GM21423 (cell line): ENCODE data around the gene PIP4P1.
"Not testable (repeated sequence)": the region's sequence is repeated elsewhere in the genome, so short reads cannot be mapped to it uniquely, and the experiment has no call there.

Experiments
- ATAC-seq: cut with Tn5 transposase; IDR thresholded peaks from one replicate; pipeline ENCODE4 v1.9.1; 2021; ENCODE audit warnings: mild to moderate bottlenecking, moderate library complexity; ENCODE audit not compliant: unreplicated experiment

Gene PIP4P1

GRCh38 chr14:20461225-20462141 is at the start of gene PIP4P1:
PIP4P1 (minus strand) TSS chr14:20461434; CDS start chr14:20461325, 109 bp downstream.
- ATAC-seq = peak; percentile 89

- no peak for ATAC-seq
Observed at GRCh38 chr14:20508367-20508766, 47.1 kb upstream of the PIP4P1 start.

DNA sequence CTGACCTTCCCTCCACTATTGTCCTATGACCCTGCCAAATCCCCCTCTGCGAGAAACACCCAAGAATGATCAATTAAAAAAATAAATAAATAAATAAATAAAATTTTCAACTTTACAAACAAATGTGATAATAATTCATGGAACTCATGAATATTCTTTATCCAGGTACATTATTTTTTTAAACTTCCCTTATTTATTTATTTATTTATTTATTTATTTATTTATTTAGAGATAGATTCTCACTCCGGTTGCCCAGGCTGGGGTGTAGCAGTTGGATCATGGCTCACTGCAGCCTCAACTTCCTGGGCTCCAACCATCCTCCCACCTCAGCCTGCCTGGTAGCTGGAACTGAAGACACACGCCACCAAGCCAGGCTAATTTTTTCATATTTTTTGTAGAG is 46.3 kb upstream of the PIP4P1 start:
- ATAC-seq = not testable (repeated sequence)

DNA sequence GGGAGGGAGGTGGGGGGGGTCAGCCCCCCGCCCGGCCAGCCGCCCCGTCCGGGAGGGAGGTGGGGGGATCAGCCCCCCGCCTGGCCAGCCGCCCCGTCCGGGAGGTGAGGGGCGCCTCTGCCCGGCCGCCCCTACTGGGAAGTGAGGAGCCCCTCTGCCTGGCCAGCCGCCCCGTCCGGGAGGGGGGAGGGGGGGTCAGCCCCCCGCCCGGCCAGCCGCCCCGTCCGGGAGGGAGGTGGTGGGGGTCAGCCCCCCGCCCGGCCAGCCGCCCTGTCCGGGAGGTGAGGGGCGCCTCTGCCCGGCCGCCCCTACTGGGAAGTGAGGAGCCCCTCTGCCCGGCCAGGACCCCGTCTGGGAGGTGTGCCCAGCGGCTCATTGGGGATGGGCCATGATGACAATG is 45.5 kb upstream of the PIP4P1 start:
- ATAC-seq = not testable (repeated sequence)

- ATAC-seq = not testable (repeated sequence)
Observed at GRCh38 chr14:20506276-20506675, 45.0 kb upstream of the PIP4P1 start.

DNA sequence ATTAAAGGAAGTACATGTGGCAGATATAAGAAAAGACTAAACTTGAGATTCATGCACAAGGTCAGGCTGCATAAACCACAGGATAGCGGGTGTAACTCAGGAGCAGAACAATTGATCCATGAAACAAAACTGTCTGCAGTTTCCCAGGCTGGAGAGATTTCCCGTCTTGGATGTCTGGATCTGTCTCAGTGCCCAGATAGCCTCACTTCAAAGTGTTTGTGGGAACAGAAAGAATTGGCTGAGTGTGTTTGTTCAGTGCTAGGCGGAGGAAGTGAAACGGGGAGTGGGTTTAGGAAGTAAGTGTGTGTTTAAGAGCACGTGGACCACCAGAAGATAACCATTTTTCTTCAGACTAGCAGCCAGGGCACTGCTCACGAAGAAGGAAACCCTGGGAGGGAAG is 42.7 kb upstream of the PIP4P1 start:
- no peak for ATAC-seq

GRCh38 chr14:20501346-20501745 is 40.1 kb upstream of the PIP4P1 start:
- ATAC-seq = no peak

DNA sequence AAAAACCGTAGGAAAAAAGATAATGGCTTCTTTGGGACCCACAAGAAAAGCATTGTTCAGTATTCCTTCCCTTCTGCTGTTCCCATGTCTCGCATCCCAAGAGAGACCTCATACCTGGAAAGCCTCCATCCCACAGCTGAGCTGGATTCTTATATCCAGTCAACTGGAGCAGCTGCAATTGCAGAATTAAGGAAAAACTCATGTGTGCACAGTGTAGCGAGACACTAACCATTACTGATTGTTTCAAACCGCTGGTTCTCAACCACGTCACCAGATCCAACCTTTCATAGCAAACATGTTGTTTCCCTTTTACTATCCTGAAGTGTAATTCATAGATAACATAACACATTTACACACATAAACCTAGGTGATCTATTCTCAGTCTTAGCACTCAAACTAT is 38.6 kb upstream of the PIP4P1 start:
- no peak for ATAC-seq

DNA sequence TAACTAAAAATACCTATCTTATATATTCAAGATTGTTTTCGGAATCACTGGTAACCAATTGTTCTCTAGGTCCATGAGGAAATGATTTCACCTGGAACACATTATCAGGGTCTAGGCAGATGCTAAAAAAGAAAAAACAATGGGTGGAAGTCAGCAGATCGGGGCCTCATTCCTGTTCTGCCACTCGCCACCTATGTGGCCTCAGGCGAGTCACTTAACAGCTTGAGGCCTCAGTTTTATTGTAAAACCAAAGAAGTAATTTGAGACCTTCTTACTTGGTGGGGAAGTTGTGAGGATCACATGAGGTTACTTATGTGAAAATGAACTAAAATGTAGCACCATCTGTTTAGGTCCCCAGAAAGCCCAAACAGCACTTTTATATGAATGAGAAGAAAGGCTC is 37.9 kb upstream of the PIP4P1 start:
- ATAC-seq = no peak

GRCh38 chr14:20498622-20499021 is 37.4 kb upstream of the PIP4P1 start:
- no peak for ATAC-seq

- ATAC-seq = no peak
Observed at GRCh38 chr14:20494935-20495766, 33.9 kb upstream of the PIP4P1 start.

DNA sequence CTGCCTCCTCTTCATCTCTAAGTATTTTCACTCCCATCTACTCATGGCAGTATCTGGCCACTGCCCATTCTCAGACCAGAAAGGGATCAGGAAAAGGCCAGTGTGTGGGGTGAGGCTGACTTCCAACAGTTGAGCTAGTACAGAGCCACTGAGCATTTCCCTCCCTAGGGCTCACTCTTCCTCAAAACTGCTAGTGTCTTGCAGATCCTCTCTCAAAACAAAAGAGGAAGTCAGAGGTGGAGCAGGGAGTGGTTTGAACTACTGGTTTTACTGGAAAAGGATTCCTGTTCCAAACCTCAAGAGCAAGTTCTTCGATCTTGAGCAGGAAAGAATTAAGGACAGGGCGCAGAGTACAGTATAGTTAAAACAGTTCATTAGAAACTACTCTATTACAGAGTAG is 32.4 kb upstream of the PIP4P1 start:
- no peak for ATAC-seq

- no peak for ATAC-seq
Observed at GRCh38 chr14:20492486-20492885, 31.3 kb upstream of the PIP4P1 start.

GRCh38 chr14:20490563-20490962 is 29.3 kb upstream of the PIP4P1 start:
- ATAC-seq = no peak

- ATAC-seq = peak; percentile 55
Observed at GRCh38 chr14:20489093-20489994, 28.1 kb upstream of the PIP4P1 start.

GRCh38 chr14:20487396-20487725 is 26.1 kb upstream of the PIP4P1 start:
- no peak for ATAC-seq

GRCh38 chr14:20486684-20487395 is 25.6 kb upstream of the PIP4P1 start:
- ATAC-seq = no peak

GRCh38 chr14:20485900-20486299 is 24.7 kb upstream of the PIP4P1 start:
- ATAC-seq = no peak

GRCh38 chr14:20482382-20482781 is 21.1 kb upstream of the PIP4P1 start:
- ATAC-seq = no peak

- no peak for ATAC-seq
Observed at GRCh38 chr14:20478894-20479293, 17.7 kb upstream of the PIP4P1 start.
